ENCODE measurements around the gene ACR.
"Not testable (repeated sequence)": the region's sequence is repeated elsewhere in the genome, so short reads cannot be mapped to it uniquely, and the experiment has no call there.

The ACR gene

DNA sequence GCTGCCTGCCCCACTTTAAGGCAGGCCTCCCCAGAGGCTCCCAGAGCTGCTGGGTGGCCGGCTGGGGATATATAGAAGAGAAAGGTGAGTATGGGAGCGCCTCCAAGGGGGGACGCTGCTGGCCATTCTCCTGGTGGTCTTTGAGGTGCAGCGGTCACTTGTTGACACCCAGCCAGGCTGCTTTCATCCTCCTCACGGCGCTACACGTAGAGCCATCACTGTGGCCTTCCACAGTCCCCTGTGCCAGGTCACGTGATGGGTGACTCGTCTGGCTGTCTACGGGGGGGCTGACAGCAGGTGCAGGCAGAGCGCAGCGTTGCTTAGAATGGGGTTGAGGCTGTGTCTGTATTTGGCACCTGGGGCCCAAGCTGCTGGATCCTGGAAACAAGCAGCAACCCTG is 1.9 kb downstream of the ACR start:
- no peak overlapping the region for H3K9ac ChIP-seq (ENCODE audit: low read length)
- DNase-seq: no peak

DNA sequence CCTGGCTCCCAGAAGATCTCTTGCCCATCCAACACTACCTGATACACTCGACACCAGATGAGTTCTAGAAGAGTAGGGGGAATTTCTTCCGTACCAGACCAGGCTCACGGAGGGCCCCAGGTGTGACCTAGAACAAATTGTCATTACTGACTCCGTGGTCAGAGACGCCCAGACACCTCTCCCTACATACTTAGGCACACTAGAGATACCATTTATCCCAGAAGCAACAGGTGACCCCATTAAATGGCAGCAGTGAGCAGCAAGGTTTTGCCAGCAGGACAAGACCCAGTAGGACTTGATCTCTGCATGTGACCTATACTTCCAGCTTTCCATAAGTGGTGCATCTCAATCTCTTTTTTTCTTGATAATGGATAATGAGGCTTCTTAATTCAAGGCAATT is 2.7 kb downstream of the ACR start:
- H2AFZ ChIP-seq (ENCODE audit: low read length); DNase-seq; H3K9me3 ChIP-seq (replicated peaks; ENCODE audit: insufficient read depth, low read length); H3K27ac ChIP-seq (ENCODE audit: low read length); H3K4me3 ChIP-seq (ENCODE audit: low read length); H4K20me1 ChIP-seq (ENCODE audit: insufficient read depth, low read length); H3K79me2 ChIP-seq (ENCODE audit: low read length); H3F3A ChIP-seq (ENCODE audit: insufficient read depth, low read length); H3K4me2 ChIP-seq (ENCODE audit: low read depth, low read length); H3K4me1 ChIP-seq (ENCODE audit: low read length); H3K36me3 ChIP-seq (replicated peaks; ENCODE audit: insufficient read depth, low read length); H3K27me3 ChIP-seq (replicated peaks; ENCODE audit: insufficient read depth, low read length); H3K9me2 ChIP-seq (replicated peaks; ENCODE audit: insufficient read depth, low read length); H3K9ac ChIP-seq (ENCODE audit: low read length): not testable (repeated sequence)

More for the DNA sequence above, 1.9 kb downstream of the ACR start:
- TF ChIP-seq, protein P1, sequence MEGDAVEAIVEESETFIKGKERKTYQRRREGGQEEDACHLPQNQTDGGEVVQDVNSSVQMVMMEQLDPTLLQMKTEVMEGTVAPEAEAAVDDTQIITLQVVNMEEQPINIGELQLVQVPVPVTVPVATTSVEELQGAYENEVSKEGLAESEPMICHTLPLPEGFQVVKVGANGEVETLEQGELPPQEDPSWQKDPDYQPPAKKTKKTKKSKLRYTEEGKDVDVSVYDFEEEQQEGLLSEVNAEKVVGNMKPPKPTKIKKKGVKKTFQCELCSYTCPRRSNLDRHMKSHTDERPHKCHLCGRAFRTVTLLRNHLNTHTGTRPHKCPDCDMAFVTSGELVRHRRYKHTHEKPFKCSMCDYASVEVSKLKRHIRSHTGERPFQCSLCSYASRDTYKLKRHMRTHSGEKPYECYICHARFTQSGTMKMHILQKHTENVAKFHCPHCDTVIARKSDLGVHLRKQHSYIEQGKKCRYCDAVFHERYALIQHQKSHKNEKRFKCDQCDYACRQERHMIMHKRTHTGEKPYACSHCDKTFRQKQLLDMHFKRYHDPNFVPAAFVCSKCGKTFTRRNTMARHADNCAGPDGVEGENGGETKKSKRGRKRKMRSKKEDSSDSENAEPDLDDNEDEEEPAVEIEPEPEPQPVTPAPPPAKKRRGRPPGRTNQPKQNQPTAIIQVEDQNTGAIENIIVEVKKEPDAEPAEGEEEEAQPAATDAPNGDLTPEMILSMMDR (IDR thresholded peaks at IDR 0.05; ENCODE audit: low read length): no peak
- no peak for TF ChIP-seq EZH2 (optimal IDR thresholded peaks at IDR 0.05; ENCODE audit: low read depth, low read length)
- TF ChIP-seq EZH2phosphoT487 (IDR thresholded peaks at IDR 0.05; ENCODE audit: low read length): no peak
- no peaks in the 10 kb centered on the region for H3K36me3 ChIP-seq (replicated peaks; ENCODE audit: insufficient read depth, low read length)
- H3K27ac ChIP-seq (ENCODE audit: low read length): no peak overlapping the region
- no peak overlapping the region for H3K4me2 ChIP-seq (ENCODE audit: low read depth, low read length)
- no peaks in the 10 kb centered on the region for H3K4me1 ChIP-seq (ENCODE audit: low read length)
- no peaks in the 10 kb centered on the region for H4K20me1 ChIP-seq (ENCODE audit: insufficient read depth, low read length)
- no peaks in the 10 kb centered on the region for H3K9me3 ChIP-seq (replicated peaks; ENCODE audit: insufficient read depth, low read length)
- no peak overlapping the region for H2AFZ ChIP-seq (ENCODE audit: low read length)
- H3K27me3 ChIP-seq (replicated peaks; ENCODE audit: insufficient read depth, low read length): no peaks in the 10 kb centered on the region
- no peaks in the 10 kb centered on the region for H3K79me2 ChIP-seq (ENCODE audit: low read length)
- H3K4me3 ChIP-seq (ENCODE audit: low read length): no peak overlapping the region
- no peaks in the 10 kb centered on the region for H3F3A ChIP-seq (ENCODE audit: insufficient read depth, low read length)
- no peaks in the 10 kb centered on the region for H3K9me2 ChIP-seq (replicated peaks; ENCODE audit: insufficient read depth, low read length)

- not testable (repeated sequence) for H3K4me2 ChIP-seq (ENCODE audit: low read depth, low read length); H3K27me3 ChIP-seq (replicated peaks; ENCODE audit: insufficient read depth, low read length); H3K9me2 ChIP-seq (replicated peaks; ENCODE audit: insufficient read depth, low read length); H3K36me3 ChIP-seq (replicated peaks; ENCODE audit: insufficient read depth, low read length); H4K20me1 ChIP-seq (ENCODE audit: insufficient read depth, low read length); H3K4me1 ChIP-seq (ENCODE audit: low read length); H3K9ac ChIP-seq (ENCODE audit: low read length); H2AFZ ChIP-seq (ENCODE audit: low read length); H3K9me3 ChIP-seq (replicated peaks; ENCODE audit: insufficient read depth, low read length); H3K27ac ChIP-seq (ENCODE audit: low read length); DNase-seq; H3K79me2 ChIP-seq (ENCODE audit: low read length); H3K4me3 ChIP-seq (ENCODE audit: low read length); H3F3A ChIP-seq (ENCODE audit: insufficient read depth, low read length)
Observed at GRCh38 chr22:50744424-50744823, 6.4 kb downstream of the ACR start.

DNA sequence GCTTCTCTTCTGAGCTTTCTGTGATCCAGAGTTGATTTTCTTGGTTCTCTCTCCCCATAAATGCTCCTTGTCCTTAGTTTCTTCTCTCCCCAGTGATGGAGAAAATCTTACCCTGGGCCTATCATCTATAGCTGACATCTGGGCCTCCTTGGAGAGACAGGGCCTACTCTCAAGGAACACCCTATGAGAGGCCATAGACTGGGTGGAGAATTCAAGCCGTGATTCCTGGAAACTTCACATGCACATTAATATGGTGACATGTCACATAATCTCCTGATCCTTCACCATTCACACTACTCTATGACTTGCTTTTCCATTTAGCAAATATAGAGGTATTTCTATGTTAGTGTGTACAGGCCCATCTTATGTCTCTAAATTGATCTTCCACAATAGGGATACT is 9.5 kb downstream of the ACR start:
- not testable (repeated sequence) for H3K36me3 ChIP-seq (replicated peaks; ENCODE audit: insufficient read depth, low read length)

DNA sequence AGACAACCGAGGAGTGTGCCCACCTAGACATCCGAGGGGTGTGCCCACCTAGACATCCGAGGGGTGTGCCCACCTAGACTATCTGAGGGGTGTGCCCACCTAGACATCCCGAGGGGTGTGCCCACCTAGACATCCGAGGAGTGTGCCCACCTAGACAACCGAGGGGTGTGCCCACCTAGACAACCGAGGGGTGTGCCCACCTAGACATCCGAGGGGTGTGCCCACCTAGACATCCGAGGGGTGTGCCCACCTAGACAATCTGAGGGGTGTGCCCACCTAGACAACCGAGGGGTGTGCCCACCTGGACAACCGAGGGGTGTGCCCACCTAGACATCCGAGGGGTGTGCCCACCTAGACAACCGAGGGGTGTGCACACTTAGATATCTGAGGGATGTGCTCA is 10.6 kb downstream of the ACR start:
- not testable (repeated sequence) for H2AFZ ChIP-seq (ENCODE audit: low read length); H3K9ac ChIP-seq (ENCODE audit: low read length); H3K27me3 ChIP-seq (replicated peaks; ENCODE audit: insufficient read depth, low read length); H3K4me1 ChIP-seq (ENCODE audit: low read length); DNase-seq; H3K4me2 ChIP-seq (ENCODE audit: low read depth, low read length); H3K27ac ChIP-seq (ENCODE audit: low read length); H3K9me3 ChIP-seq (replicated peaks; ENCODE audit: insufficient read depth, low read length); H3K79me2 ChIP-seq (ENCODE audit: low read length); H3K4me3 ChIP-seq (ENCODE audit: low read length); H3K36me3 ChIP-seq (replicated peaks; ENCODE audit: insufficient read depth, low read length); H4K20me1 ChIP-seq (ENCODE audit: insufficient read depth, low read length); H3F3A ChIP-seq (ENCODE audit: insufficient read depth, low read length); H3K9me2 ChIP-seq (replicated peaks; ENCODE audit: insufficient read depth, low read length)

More for the DNA sequence above, 9.5 kb downstream of the ACR start:
- not testable (repeated sequence) for H3K4me1 ChIP-seq (ENCODE audit: low read length); H3F3A ChIP-seq (ENCODE audit: insufficient read depth, low read length); H3K9ac ChIP-seq (ENCODE audit: low read length); H3K27me3 ChIP-seq (replicated peaks; ENCODE audit: insufficient read depth, low read length); DNase-seq; H3K9me2 ChIP-seq (replicated peaks; ENCODE audit: insufficient read depth, low read length); H3K79me2 ChIP-seq (ENCODE audit: low read length); H2AFZ ChIP-seq (ENCODE audit: low read length); H4K20me1 ChIP-seq (ENCODE audit: insufficient read depth, low read length); H3K9me3 ChIP-seq (replicated peaks; ENCODE audit: insufficient read depth, low read length); H3K4me2 ChIP-seq (ENCODE audit: low read depth, low read length); H3K4me3 ChIP-seq (ENCODE audit: low read length); H3K27ac ChIP-seq (ENCODE audit: low read length)

- not testable (repeated sequence) for H3K9ac ChIP-seq (ENCODE audit: low read length); H3K27me3 ChIP-seq (replicated peaks; ENCODE audit: insufficient read depth, low read length); DNase-seq; H2AFZ ChIP-seq (ENCODE audit: low read length); H3K36me3 ChIP-seq (replicated peaks; ENCODE audit: insufficient read depth, low read length); H3K27ac ChIP-seq (ENCODE audit: low read length); H3K79me2 ChIP-seq (ENCODE audit: low read length); H3K9me2 ChIP-seq (replicated peaks; ENCODE audit: insufficient read depth, low read length); H3F3A ChIP-seq (ENCODE audit: insufficient read depth, low read length); H3K4me1 ChIP-seq (ENCODE audit: low read length); H3K4me3 ChIP-seq (ENCODE audit: low read length); H3K9me3 ChIP-seq (replicated peaks; ENCODE audit: insufficient read depth, low read length); H3K4me2 ChIP-seq (ENCODE audit: low read depth, low read length); H4K20me1 ChIP-seq (ENCODE audit: insufficient read depth, low read length)
Observed at GRCh38 chr22:50749302-50750074, 11.5 kb downstream of the ACR start.

DNA sequence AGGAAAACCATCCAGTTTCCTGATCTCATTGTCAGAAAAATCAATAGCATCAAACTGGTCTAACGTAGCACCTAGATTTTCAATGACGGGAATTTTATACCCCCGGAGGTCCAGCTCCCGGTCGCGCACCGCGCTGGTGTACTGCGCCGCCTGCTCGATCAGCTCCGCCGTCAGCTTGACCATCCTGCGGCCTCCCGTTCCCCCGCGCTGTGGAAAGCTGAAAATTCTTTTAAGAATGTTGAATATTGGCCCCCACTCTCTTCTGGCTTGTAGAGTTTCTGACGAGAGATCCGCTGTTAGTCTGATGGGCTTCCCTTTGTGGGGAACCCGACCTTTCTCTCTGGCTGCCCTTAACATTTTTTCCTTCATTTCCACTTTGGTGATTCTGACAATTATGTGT is 17.2 kb downstream of the ACR start:
- not testable (repeated sequence) for H3K9ac ChIP-seq (ENCODE audit: low read length); H4K20me1 ChIP-seq (ENCODE audit: insufficient read depth, low read length); H3K36me3 ChIP-seq (replicated peaks; ENCODE audit: insufficient read depth, low read length); H3K4me3 ChIP-seq (ENCODE audit: low read length); H3K4me2 ChIP-seq (ENCODE audit: low read depth, low read length); H3K9me3 ChIP-seq (replicated peaks; ENCODE audit: insufficient read depth, low read length); H3K4me1 ChIP-seq (ENCODE audit: low read length); H3F3A ChIP-seq (ENCODE audit: insufficient read depth, low read length); H2AFZ ChIP-seq (ENCODE audit: low read length); H3K27ac ChIP-seq (ENCODE audit: low read length); H3K27me3 ChIP-seq (replicated peaks; ENCODE audit: insufficient read depth, low read length); H3K9me2 ChIP-seq (replicated peaks; ENCODE audit: insufficient read depth, low read length); H3K79me2 ChIP-seq (ENCODE audit: low read length); DNase-seq
